HT1080 (cell line): Measurements from ENCODE around the gene PJA1. TPM values are rescaled to one million over a fixed set of nuclear protein-coding genes. Genes with fewer than 3 reads are reported as not detected.

Source experiments
- DNase-seq: peaks from one replicate; pipeline ENCODE4 v3.0.0-alpha.2; 2015; ENCODE audit warnings: low read depth
- polyA plus RNA-seq, 2 experiments: library from polyadenylated mRNA; depleted of rRNA; stranded (reverse); fragments of >200 nt; gene quantifications; 2 replicates each; pipeline ENCODE4 v1.2.3, GENCODE V29; 2015
- total RNA-seq: library from RNA; depleted of rRNA; stranded (reverse); fragments of >200 nt; shearing (Covaris generic); gene quantifications from 2 replicates; pipeline ENCODE4 v1.2.3, GENCODE V29; 2014; rRNA removed

The PJA1 gene
- total RNA-seq, result 12.1 and 12.8 TPM in 2 replicates
- polyA plus RNA-seq (2015; cell fraction: cytosol; rRNA removed), result 7.4 and 9.2 TPM in 2 replicates
- polyA plus RNA-seq (2015; cell fraction: nucleus; rRNA removed), result 10.2 and 10.6 TPM in 2 replicates

DNA sequence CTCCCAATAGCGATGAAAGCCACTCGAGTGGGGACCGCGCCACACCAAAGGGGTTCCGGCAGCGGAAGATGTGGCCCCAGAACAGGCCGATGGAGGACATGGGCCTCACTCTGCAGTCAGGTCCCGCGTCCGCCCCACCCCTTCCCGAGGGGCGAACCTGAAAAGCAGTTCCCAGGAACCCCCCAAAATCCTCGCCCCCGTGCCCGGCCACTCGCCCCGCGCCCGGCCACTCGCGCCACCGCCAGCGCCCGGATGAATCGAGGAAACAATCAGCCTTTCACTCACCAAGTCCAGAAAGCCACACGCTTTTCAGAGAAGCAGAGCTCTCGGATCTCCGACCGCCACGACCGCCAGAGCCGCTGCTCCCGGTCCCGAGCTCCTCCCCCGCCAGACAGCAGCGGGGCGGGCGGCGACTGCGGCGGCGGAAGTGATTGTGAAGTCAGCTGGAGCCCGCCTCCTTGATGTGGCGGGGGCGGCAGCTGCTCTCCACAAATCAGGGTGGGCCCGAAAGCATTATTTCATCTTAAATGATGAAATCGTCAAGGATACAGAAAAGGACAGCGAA, at the start of gene PJA1:
PJA1 (minus strand) TSS at position 367 of the 565 bp plus-strand sequence. CDS start 2,380 bp downstream, outside the sequence.
- DNase-seq, result peak; percentile 56

DNA sequence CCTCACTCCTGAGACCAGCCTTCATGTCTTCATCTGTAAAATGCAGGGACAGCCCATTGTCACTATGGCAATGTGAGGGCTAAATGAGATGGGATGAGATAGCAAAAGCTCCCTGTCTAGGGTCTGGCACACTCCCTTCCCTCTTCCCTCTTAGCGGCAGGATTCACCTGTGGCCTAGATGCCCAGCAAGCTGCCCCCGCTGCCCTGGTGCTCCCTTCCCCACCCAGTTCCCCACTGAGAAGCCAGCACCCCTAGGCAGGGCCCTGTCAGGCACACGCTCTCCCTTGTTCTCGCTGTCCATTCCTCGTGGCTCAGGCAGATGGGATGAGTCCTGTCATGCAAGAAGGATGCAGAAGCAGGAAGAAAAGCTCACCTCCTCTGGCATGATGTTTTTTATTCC, 49.2 kb upstream of the PJA1 start:
- no peak for DNase-seq

- no peak for DNase-seq
Measured at GRCh38 chrX:69211701-69212100, 46.4 kb upstream of the PJA1 start.

DNA sequence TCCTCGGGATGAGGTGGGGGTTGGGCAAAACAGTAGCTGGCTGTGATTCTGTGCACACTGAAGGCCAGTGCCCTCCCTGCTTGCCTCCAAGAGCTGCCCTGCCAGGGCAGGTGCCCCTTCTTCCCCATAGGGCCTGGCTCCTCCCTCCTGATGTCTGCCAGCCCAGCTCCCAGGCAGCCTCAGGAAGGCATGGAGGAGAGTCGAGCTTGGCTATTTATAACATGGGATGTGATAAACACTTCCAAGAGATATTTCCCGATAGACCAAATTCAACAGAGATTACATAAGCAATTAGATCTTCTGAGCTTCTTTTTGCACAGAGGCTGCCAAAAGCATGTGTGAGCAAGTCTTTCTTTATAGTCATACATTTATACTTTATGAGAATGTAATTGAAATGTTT, 45.3 kb upstream of the PJA1 start:
- DNase-seq, result no peak

GRCh38 chrX:69207216-69207615, 42.0 kb upstream of the PJA1 start:
- DNase-seq, result no peak

DNA sequence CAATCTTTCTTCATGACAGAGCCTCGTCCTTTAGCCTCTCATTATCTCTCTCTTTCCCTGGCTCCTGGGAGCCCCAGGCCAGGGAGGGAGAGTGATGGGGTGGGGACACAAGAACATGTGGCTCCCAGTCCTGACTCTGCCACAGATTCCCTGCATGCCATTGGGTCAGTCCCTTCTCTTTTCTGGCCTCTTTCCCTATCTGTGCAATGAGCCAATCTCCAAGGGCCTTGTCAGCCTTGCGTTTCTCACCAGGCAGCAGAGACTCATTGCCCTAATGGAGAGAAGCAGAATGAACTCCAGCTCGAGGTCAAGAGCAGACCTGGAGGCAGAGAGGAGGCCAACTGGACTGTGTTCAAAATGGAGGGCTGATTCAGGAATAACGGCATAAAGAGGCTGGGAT, 38.4 kb upstream of the PJA1 start:
- no peak for DNase-seq

GRCh38 chrX:69197690-69198089, 32.4 kb upstream of the PJA1 start:
- no peak for DNase-seq

- no peak for DNase-seq
Measured at GRCh38 chrX:69196666-69197065, 31.4 kb upstream of the PJA1 start.

GRCh38 chrX:69195810-69196209, 30.6 kb upstream of the PJA1 start:
- no peak for DNase-seq

- DNase-seq, result no peak
Measured at GRCh38 chrX:69195192-69195591, 29.9 kb upstream of the PJA1 start.

DNA sequence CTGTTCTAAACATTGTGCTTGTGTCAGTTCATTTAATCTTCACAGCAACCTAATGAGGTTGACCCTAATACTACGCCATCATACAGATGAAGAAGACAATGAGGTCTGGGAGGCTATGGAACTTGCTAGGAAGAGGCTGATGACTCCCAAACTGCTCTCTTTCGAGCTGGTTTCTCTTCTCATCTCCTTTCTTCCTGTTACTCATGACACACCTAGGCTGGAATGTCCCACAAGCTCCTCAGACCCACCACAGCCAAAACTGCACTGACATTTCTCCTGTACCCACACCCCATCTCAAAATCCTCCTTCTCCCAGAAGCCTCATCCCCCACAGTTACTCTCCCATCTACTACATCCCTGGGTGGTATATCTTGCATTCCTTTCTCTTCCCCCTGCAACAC, 27.4 kb upstream of the PJA1 start:
- DNase-seq, result peak; percentile 9

DNA sequence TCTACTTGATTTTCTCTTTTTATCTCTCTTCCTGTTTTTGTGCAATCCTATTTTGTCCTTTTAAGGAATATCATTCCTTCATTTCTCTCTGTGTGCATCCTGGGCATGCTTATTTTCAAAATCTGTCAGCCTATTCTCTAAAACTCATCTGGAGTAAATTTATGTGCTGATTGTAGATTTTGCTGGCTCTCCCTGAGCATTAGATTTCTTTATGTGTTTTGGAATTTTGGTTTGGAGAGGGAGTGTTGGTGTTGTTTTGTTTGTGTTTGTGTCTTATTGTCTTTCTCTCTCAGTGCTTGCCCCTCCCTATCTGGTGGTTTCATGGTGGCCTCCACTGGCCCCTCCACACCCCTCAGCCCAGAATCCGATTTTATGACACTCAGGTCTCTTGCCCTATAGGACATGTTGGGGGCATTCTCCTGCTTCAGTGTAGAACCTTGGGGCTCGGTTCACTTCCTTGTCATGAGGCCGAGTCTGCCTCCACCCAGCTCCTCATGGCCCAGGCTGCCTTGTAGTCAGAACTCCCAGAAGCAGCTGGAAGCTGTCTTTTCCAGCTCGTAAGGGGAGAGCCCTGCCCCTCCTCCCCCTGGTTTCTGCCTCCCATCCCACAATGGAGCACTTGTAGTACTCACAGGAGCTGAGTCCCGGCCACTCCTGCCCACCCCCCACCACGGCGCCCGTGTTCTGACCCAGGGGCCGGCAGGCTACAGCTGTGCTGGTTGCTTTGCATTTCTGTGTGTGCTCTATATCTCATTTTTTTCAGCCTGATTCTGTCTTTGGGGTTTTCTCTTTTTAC, 24.5 kb upstream of the PJA1 start:
- no peak for DNase-seq

- no peak for DNase-seq
Measured at GRCh38 chrX:69186651-69187050, 21.4 kb upstream of the PJA1 start.

DNA sequence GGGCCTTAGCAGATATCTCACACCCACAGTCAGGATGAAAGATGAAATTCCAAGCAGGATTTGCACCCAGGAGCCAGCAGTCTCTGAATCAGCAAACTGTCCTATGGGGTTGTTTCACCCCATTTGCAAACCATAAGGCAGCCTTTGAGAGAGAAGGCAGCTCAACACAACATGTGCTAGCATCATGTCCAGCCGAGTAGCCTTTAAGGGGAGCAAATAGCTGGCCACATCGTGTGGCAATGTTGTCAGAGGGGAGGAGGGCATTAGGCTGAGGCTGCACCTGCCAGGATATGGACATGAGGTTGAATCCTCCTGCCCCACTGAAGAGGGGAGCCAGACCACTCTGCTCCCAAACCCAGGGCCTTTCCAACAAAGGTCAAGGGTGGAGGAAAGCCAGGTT, 20.6 kb upstream of the PJA1 start:
- DNase-seq, result no peak

DNA sequence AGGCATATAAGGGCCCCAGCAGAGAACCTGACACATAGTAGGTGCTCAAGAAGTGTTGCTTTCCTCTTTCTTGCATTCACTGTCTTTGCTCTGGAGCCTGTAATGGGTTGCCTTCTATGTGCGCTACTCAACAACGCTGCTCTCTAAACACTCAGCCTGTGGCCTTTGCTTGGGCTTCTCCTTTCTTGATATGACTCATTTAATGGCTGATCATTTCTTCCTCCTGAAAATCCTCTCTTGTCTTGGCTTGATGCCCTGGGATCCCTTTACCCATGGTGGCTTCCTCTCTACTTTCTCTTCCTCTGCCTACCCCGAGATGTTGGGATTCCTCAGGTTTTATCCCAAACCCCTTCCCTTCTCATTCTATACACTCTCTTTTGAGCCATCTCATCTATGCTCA, 19.9 kb upstream of the PJA1 start:
- peak; percentile 11 for DNase-seq

DNA sequence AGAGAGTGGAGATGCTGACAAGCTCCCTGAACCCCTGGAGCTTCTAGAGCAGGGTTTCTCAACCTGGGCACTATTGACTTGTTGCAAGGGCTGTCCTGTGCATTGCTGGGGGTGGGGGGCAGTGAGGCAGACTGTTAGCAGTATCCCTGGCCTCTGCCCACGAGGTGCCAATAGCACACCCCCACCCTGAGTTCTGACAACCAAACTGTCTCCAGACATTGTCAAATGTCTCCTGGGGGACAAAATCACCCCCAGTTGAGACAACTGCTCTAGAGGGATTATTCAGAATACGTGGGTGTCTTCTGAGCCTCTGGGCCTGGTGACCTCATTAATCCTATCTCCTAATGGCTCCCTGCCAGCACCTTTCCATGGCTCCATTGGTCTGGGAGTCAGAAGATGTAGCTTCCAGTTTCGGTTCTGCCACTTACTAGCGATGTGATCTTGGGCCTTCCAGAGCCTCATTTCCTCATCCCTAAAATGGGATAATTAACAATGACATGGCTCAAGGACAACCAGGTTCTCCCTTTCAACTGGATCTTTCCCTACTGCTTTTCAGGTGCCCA, 17.6 kb upstream of the PJA1 start:
- DNase-seq, result no peak

DNA sequence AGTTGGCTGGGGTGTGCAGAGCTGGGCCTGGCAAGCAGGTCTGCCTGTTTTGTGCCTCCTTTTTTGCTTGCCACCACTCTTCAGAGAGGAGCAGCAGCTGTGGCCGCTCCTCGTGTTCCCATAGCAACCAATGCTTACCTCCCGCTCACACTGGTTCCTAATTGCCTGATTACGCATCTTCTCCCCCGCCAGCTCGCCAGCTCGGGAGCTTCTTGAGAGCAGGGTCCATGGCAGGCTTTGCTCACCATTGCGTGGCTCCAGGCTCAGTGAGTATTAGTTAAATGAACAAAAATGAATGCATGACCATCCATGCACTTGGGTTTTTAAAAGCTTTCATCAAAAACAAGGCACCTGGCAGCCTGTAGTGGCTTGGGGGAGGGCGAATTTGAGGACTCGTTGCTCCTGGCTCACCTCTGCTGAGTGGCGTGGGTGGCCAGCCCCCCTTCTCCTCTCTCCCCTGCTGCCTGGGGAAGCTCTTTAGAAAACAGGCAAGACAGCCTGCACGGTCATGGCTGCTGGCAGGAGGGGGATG, 14.2 kb upstream of the PJA1 start:
- no peak for DNase-seq

GRCh38 chrX:69178592-69178991, 13.3 kb upstream of the PJA1 start:
- no peak for DNase-seq

DNA sequence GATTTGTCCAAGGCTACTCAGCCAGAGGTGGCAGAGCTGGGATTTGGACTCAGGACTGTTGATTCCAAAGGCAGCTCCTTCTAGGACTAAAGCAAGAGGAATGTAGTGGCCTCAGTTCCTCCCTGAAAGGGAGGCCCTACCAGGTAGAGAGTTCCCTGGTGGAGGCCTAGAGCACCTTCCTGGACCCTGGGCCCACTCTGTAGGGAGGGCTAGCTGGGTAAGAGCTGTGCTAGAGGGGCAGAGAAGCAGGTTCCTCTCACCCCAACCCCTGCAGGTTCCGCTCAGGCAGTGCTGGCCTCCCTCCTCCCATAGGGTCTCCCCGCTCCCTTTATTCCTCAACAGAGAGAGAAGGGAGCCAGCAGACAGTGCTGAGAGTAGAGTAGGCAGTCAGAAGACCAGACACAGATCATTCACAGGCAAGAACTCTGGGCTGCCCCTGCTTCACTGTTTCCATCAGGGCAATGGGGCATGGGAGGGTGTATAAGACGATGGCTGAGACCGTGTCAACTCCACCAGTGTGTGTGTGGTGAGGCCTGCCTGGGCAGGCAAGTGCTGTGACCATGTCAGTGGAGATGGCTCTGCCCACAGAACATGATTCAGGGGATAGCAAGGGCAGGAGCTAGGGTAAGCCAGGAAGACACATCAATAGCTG, 12.4 kb upstream of the PJA1 start:
- no peak for DNase-seq

DNA sequence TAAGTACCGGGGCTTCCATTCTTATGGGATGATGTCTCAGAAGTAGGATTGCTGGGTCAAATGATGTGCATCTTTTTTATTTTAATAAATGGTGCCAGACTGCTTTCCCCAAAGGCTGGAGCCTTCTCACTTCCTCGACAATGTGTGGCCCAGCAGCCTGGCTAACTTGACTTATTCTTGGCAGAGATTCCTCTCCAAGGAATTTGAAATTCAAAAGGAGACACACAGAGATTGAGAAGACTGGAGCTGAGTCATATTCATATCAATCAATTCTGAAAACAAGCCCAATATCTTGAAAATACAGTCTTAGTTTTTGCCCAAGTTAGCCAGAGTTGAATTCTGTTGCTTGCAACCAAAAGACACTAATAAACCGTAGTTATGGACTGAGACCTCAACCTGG, 10.8 kb upstream of the PJA1 start:
- DNase-seq, result no peak

DNA sequence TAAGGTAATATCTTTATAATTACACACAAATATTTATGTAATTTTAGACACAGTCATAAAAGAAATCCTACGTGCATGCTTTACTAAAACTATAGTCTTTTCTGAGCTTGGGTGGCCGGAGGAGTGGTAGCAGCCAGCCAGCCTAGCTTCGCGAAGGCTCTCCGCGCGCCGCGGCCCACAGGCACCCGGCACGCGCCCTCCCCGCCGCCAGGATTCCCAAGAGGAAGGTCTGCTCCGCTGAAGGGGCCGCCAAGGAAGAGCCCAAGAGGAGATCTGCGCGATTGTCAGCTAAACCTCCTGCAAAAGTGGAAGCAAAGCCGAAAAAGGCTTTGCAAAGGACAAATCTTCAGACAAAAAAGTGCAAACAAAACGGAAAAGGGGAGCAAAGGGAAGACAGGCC, 8.7 kb upstream of the PJA1 start:
- no peak for DNase-seq

DNA sequence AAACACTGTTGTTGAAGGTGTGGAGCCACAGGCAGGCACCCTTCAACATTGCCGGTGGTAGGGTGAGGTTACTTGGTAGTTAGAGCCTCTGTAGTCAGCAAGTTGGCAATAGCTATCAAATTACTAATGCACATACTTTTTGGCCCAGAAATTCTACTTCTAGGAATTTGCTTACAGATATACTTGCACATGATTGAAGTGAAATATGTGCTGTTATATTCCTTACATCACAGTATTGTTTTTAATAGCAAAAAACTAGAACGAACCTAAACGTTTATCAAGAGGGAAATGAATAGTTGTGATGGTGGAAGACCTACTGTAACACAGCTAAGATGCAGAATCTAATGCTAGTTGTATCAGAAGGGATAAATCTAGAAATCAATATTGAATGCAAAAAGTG, 7.7 kb upstream of the PJA1 start:
- no peak for DNase-seq
